A673 (cell line): ENCODE data around the gene DNAL4. TPM values are rescaled to one million over a fixed set of nuclear protein-coding genes. Genes with fewer than 3 reads are reported as not detected.

Experiments
- BruUV-seq: library from RNA; stranded (reverse); fragments of 400-500 nt; replicated peaks from 2 replicates; lab custom pipeline; 2021; lab: Mats Ljungman, UMichigan
- CTCF ChIA-PET: fragments of 300-600 bp; sonication (Branson Sonifier 250); formaldehyde crosslinking; loops from one replicate; lab custom pipeline; 2022; ENCODE audit warnings: antibody characterized with exemption; lab: Charles Lee
- POLR2A ChIA-PET: fragments of 300-600 bp; sonication (Branson Sonifier 250); formaldehyde crosslinking; loops from one replicate; lab custom pipeline; 2022; ENCODE audit warnings: antibody characterized with exemption; ENCODE audit not compliant: low non-redundant PET; lab: Charles Lee
- DNase-seq: peaks from one replicate; pipeline ENCODE4 v3.0.0-alpha.2; 2015; ENCODE audit warnings: low spot score
- H3K27ac ChIP-seq: fragments of 200-600 bp; sonication (generic); 2 replicates; pipeline ENCODE4 v1.5.1; 2016; ENCODE audit warnings: mixed run types, low read depth, mild to moderate bottlenecking, mixed read lengths, antibody characterized with exemption, low read length; ENCODE audit not compliant: poor library complexity, severe bottlenecking
- H3K27me3 ChIP-seq: fragments of 200-600 bp; sonication (generic); replicated peaks from 2 replicates; pipeline ENCODE4 v1.6.1; 2017; ENCODE audit warnings: mixed run types, low read depth, mild to moderate bottlenecking, mixed read lengths, antibody characterized with exemption, low read length; ENCODE audit not compliant: insufficient read depth, poor library complexity
- H3K36me3 ChIP-seq: fragments of 200-600 bp; sonication (generic); 2 replicates; pipeline ENCODE4 v1.6.1; 2016; ENCODE audit warnings: mixed run types, mild to moderate bottlenecking, mixed read lengths, antibody characterized with exemption, low read length; ENCODE audit not compliant: insufficient read depth, poor library complexity, severe bottlenecking
- H3K4me1 ChIP-seq: fragments of 200-600 bp; sonication (generic); 2 replicates; pipeline ENCODE4 v1.6.1; 2017; ENCODE audit warnings: mixed run types, mild to moderate bottlenecking, mixed read lengths, antibody characterized with exemption, low read length; ENCODE audit not compliant: insufficient read depth, poor library complexity, severe bottlenecking
- H3K4me3 ChIP-seq: fragments of 200-600 bp; sonication (generic); 2 replicates; pipeline ENCODE4 v1.5.1; 2016; ENCODE audit warnings: low read depth, mixed run types, mild to moderate bottlenecking, mixed read lengths, low read length; ENCODE audit not compliant: poor library complexity, severe bottlenecking
- H3K9me3 ChIP-seq: fragments of 200-600 bp; sonication (generic); 2 replicates; pipeline ENCODE4 v1.6.1; 2016; ENCODE audit warnings: mixed run types, low read depth, mild to moderate bottlenecking, mixed read lengths, antibody characterized with exemption, low read length; ENCODE audit not compliant: poor library complexity, severe bottlenecking
- CTCF ChIP-seq: fragments of 300-800, 200-600 bp; sonication (generic); conservative IDR thresholded peaks from 2 replicates; pipeline ENCODE4 v1.5.1; 2017; ENCODE audit warnings: low read depth, mild to moderate bottlenecking, antibody characterized with exemption, low read length, moderate library complexity, mixed read lengths
- EZH2 ChIP-seq: fragments of 200-600 bp; sonication (generic); IDR thresholded peaks from 2 replicates; pipeline ENCODE4 v1.6.1; 2017; ENCODE audit warnings: borderline replicate concordance, low read depth, mild to moderate bottlenecking, mixed read lengths, antibody characterized with exemption, low read length; ENCODE audit not compliant: poor library complexity, severe bottlenecking
- intact Hi-C: fragments of 100-400 bp; cut with micrococcal nuclease; formaldehyde crosslinking; loops from one replicate; pipeline ENCODE4 v1.10.0; 2022; ENCODE audit not compliant: unreplicated experiment
- total RNA-seq: library from RNA; stranded (reverse); gene quantifications from 2 replicates; pipeline ENCODE4 v1.2.3, GENCODE V29; 2021

Gene DNAL4
- total RNA-seq, 1 experiment from 2014 or later = 59.1 TPM

- Histone ChIP-seq H3K9me3 (no peaks in the 10 kb centered on the region), H3K4me1 (no peaks in the 10 kb centered on the region), H3K27ac (no peak overlapping the region), H3K36me3 (peaks cover 100% of the 10 kb centered on the region), H3K27me3 (no peaks in the 10 kb centered on the region), H3K4me3 (no peak overlapping the region)
- intact Hi-C loops = no loop called here
- ChIA-PET POLR2A (no interaction called here), CTCF (interaction anchor here (0.7 kb wide), 1 partner anchor 1953 kb away, joined by 3 read pairs; no protein-coding TSS in a partner anchor)
- TF ChIP-seq EZH2 (no peak), CTCF (no peak)
- no peak for DNase-seq
- no TSS peak for BruUV-seq
Observed at GRCh38 chr22:38741576-38741975, 52.4 kb downstream of the DNAL4 start.

- Histone ChIP-seq H3K9me3 (no peaks in the 10 kb centered on the region), H3K36me3 (peaks cover 100% of the 10 kb centered on the region), H3K4me1 (no peaks in the 10 kb centered on the region), H3K27me3 (no peaks in the 10 kb centered on the region), H3K4me3 (no peak overlapping the region), H3K27ac (no peak overlapping the region)
- DNase-seq = no peak
- BruUV-seq = no TSS peak
- CTCF ChIA-PET = interaction anchor here (1.1 kb wide), 1 partner anchor 25 kb away, joined by 3 read pairs; no protein-coding TSS in a partner anchor
- intact Hi-C loops = no loop called here
- no peak for TF ChIP-seq EZH2
- TF ChIP-seq CTCF = no peak
- POLR2A ChIA-PET = no interaction called here
Observed at GRCh38 chr22:38741166-38741565, 52.8 kb downstream of the DNAL4 start.

- no TSS peak for BruUV-seq
- no peak overlapping the region for H3K4me3 ChIP-seq
- no peak for DNase-seq
- H3K9me3 ChIP-seq = no peaks in the 10 kb centered on the region
- ChIA-PET CTCF (interaction anchor here (0.5 to 1.1 kb wide), 2 partner anchors 25 to 63 kb away, joined by 3 read pairs; no protein-coding TSS in a partner anchor), POLR2A (no interaction called here)
- peaks cover 100% of the 10 kb centered on the region for H3K36me3 ChIP-seq
- H3K27ac ChIP-seq = no peak overlapping the region
- TF ChIP-seq CTCF (no peak), EZH2 (no peak)
- H3K4me1 ChIP-seq = no peaks in the 10 kb centered on the region
- no peaks in the 10 kb centered on the region for H3K27me3 ChIP-seq
- intact Hi-C loops = no loop called here
Observed at GRCh38 chr22:38740754-38741153, 53.2 kb downstream of the DNAL4 start.
